GM18508 (cell line): ENCODE data around the gene KDM5A.

Experiments
- ATAC-seq: cut with Tn5 transposase; IDR thresholded peaks from one replicate; pipeline ENCODE4 v1.9.1; 2021; ENCODE audit warnings: moderate number of reproducible peaks; ENCODE audit not compliant: insufficient read depth, unreplicated experiment

Gene KDM5A

GRCh38 chr12:286531-287300 is 102.4 kb downstream of the KDM5A start:
- ATAC-seq, result no peak

GRCh38 chr12:278046-278445 is 111.1 kb downstream of the KDM5A start:
- ATAC-seq, result no peak

GRCh38 chr12:275812-276211 is 113.3 kb downstream of the KDM5A start:
- no peak for ATAC-seq

- ATAC-seq, result no peak
Measured at GRCh38 chr12:273382-273781, 115.7 kb downstream of the KDM5A start.

- no peak for ATAC-seq
Measured at GRCh38 chr12:272942-273341, 116.2 kb downstream of the KDM5A start.

- no peak for ATAC-seq
Measured at GRCh38 chr12:271161-271560, 118.0 kb downstream of the KDM5A start.

GRCh38 chr12:269191-269590 is 119.9 kb downstream of the KDM5A start:
- no peak for ATAC-seq

GRCh38 chr12:268483-268840 is 120.7 kb downstream of the KDM5A start:
- no peak for ATAC-seq

- no peak for ATAC-seq
Measured at GRCh38 chr12:267581-268482, 121.3 kb downstream of the KDM5A start.

GRCh38 chr12:265096-265495 is 124.0 kb downstream of the KDM5A start:
- ATAC-seq, result no peak

GRCh38 chr12:264269-264668 is 124.9 kb downstream of the KDM5A start:
- no peak for ATAC-seq

GRCh38 chr12:263574-263973 is 125.5 kb downstream of the KDM5A start:
- no peak for ATAC-seq

- ATAC-seq, result no peak
Measured at GRCh38 chr12:262817-263216, 126.3 kb downstream of the KDM5A start, which contains the start of gene SLC6A13. Gene SLC6A13, minus strand, starts transcription at chr12:262836. Its CDS starts 2,784 bp downstream, at chr12:260052.

- ATAC-seq, result no peak
Measured at GRCh38 chr12:262113-262512, 127.0 kb downstream of the KDM5A start.

- ATAC-seq, result no peak
Measured at GRCh38 chr12:257521-258321, 131.4 kb downstream of the KDM5A start.

GRCh38 chr12:256958-257357 is 132.2 kb downstream of the KDM5A start:
- ATAC-seq, result no peak

GRCh38 chr12:256225-256624 is 132.9 kb downstream of the KDM5A start:
- ATAC-seq, result no peak

- no peak for ATAC-seq
Measured at GRCh38 chr12:254912-255311, 134.2 kb downstream of the KDM5A start.

- ATAC-seq, result no peak
Measured at GRCh38 chr12:254039-254438, 135.1 kb downstream of the KDM5A start.

- no peak for ATAC-seq
Measured at GRCh38 chr12:253116-253831, 135.8 kb downstream of the KDM5A start.
